Stimulated activated CD4-positive, alpha-beta T cell treated with anti-CD3 and anti-CD28 coated beads, Interleukin-4, amount 100 ng/mL, for 4 hours (primary cell): Measurements from ENCODE around the gene CAV2.

Experiments
- DNase-seq, 2 experiments: peaks; one replicate each; pipeline ENCODE4 v3.0.0-alpha.2; 2020

Gene CAV2

GRCh38 chr7:116496653-116497052, 2.9 kb upstream of the CAV2 start:
- no peak for DNase-seq

GRCh38 chr7:116497708-116498107, 1.8 kb upstream of the CAV2 start:
- DNase-seq, result no peak

- DNase-seq, result peak; percentile 21 to 22
Observed at GRCh38 chr7:116500078-116500853, 728 bp downstream of the CAV2 start.

GRCh38 chr7:116501425-116502167, 2.1 kb downstream of the CAV2 start:
- no peak for DNase-seq

- no peak for DNase-seq
Observed at GRCh38 chr7:116502201-116503096, 2.9 kb downstream of the CAV2 start.

- DNase-seq, result no peak
Observed at GRCh38 chr7:116503835-116504234, 4.3 kb downstream of the CAV2 start.

GRCh38 chr7:116505278-116505677, 5.7 kb downstream of the CAV2 start:
- no peak for DNase-seq

GRCh38 chr7:116505823-116506222, 6.3 kb downstream of the CAV2 start:
- DNase-seq, result no peak

GRCh38 chr7:116509982-116510579, 10.5 kb downstream of the CAV2 start:
- no peak for DNase-seq

GRCh38 chr7:116510795-116511194, 11.3 kb downstream of the CAV2 start:
- DNase-seq, result no peak

- DNase-seq, result no peak
Observed at GRCh38 chr7:116511552-116512519, 12.3 kb downstream of the CAV2 start.

GRCh38 chr7:116512520-116513188, 13.1 kb downstream of the CAV2 start:
- DNase-seq, result no peak

- no peak for DNase-seq
Observed at GRCh38 chr7:116515584-116515983, 16.0 kb downstream of the CAV2 start.

GRCh38 chr7:116516324-116516723, 16.8 kb downstream of the CAV2 start:
- no peak for DNase-seq

GRCh38 chr7:116517626-116518025, 18.1 kb downstream of the CAV2 start:
- DNase-seq, result no peak

GRCh38 chr7:116518961-116519360, 19.4 kb downstream of the CAV2 start:
- no peak for DNase-seq

- no peak for DNase-seq
Observed at GRCh38 chr7:116521046-116521664, 21.6 kb downstream of the CAV2 start.

GRCh38 chr7:116522247-116522646, 22.7 kb downstream of the CAV2 start:
- DNase-seq, result no peak

- DNase-seq, result no peak
Observed at GRCh38 chr7:116524221-116524608, 24.7 kb downstream of the CAV2 start.

- DNase-seq, result peak; percentile 12 to 27
Observed at GRCh38 chr7:116524609-116525297, 25.2 kb downstream of the CAV2 start, which contains the start of gene CAV1. TSS of gene CAV1 (plus strand) at chr7:116525036. CDS start at chr7:116525063, 27 bp downstream.
